GM19397 (cell line): ENCODE measurements around the gene N4BP2L2.
A peak's percentile ranks its signal among the peaks of the same experiment; 100 is the strongest.

Source experiments
- ATAC-seq: cut with Tn5 transposase; IDR thresholded peaks from one replicate; pipeline ENCODE4 v1.9.1; 2021; ENCODE audit warnings: mild to moderate bottlenecking, moderate library complexity; ENCODE audit not compliant: unreplicated experiment

N4BP2L2 gene

DNA sequence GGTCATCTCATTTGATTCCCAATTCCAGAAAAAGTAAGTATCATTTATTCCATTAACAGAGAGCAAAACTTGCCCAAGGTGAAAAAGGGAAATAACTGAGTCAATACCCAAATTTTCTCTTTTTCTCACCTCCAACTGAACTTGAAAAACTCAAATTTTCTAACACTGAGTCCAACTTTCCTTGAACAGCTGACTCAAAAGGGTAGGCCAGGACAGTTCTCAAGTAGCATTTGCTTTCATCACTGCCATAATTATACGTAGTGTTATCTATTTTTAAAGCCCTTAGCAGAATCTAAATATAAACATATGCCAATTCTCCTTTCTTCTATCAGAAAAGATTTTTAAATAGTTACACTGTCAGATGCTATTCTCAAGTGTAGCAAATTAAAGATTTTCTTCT lies 3.5 kb downstream of the N4BP2L2 start:
- no peak for ATAC-seq

- ATAC-seq = no peak
These were observed 7.7 kb downstream of the N4BP2L2 start for GRCh38 chr13:32530841-32531253.

DNA sequence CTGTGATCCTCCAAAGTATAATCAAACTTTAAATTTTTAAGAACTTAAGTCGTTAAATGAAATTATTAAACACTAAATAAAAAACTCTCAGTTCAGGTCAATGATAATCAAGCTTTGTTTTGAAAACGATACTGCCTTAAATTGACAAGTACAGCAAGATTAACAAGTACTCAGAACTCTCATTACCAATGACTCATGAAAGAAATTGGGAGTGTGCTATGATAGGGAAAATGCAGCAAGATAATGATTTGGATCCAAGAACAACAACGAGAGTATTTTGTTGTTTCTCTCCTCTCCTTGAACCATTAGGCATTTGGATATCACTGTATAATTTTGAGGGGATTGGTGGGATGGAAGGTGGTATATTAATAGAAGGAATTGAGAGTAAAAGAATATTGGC lies 10.2 kb downstream of the N4BP2L2 start:
- ATAC-seq = no peak

DNA sequence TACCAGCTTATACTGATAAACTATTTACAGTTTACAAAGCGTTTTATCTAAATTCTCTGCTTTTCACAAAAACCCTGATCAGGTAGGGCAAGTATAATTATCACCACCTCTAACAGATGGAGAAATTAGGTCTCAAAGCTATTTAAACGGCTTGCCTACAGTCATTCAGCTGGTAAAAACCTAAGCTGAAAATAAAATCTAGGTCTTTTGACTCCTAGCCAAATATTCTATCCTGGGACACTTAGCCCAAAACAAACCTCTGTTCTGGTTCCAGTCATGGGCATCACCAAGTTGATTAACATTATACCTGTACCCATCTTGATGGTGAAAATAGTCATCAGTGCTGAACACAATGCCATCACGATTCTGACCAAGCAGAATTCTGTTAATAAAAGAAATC lies 11.4 kb downstream of the N4BP2L2 start:
- ATAC-seq = no peak

DNA sequence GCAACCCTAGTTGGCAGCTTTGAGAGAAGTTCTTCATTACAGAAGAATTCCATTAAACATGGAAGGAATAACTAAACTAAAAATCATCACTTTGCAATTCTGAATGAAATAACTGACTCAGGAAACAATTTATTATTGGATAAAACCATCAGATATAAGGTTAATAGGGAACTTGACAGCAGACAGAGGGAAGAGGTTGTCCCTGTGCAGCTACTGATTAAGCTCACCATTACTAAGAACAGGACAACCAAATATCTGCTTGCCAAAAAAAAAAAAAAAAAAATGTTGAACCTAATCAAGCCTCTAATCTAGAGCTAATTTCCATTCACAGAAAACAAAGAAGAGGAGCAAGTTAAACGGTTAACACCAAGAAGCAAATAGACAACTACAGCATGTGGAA lies 12.8 kb downstream of the N4BP2L2 start:
- ATAC-seq = no peak

GRCh38 chr13:32515246-32515645 lies 23.3 kb downstream of the N4BP2L2 start:
- no peak for ATAC-seq

GRCh38 chr13:32511482-32511881 lies 27.1 kb downstream of the N4BP2L2 start:
- ATAC-seq = no peak

GRCh38 chr13:32504876-32505275 lies 33.7 kb downstream of the N4BP2L2 start:
- no peak for ATAC-seq

DNA sequence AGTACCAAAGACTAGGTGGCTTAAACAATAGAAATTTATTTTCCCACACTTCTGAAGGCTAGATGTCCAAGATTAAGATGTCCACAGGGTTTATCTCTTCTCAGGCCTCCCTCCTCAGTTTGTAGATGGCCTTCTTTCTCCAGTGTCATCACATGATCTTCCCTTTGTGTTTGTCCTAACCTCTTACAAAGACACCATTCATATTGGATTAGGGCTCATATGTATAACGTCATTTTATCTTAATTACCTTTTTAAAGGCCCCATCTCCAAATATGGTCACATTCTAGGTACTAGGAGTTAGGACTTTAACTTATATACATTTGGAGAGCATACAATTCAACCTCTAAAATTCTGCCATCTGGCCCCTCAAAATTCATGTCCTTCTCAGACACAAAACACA lies 34.3 kb downstream of the N4BP2L2 start:
- no peak for ATAC-seq

- no peak for ATAC-seq
These were observed 34.9 kb downstream of the N4BP2L2 start for GRCh38 chr13:32503727-32504126.

GRCh38 chr13:32501064-32501463 lies 37.5 kb downstream of the N4BP2L2 start:
- ATAC-seq = no peak

GRCh38 chr13:32499538-32500210 lies 38.9 kb downstream of the N4BP2L2 start:
- no peak for ATAC-seq

- no peak for ATAC-seq
These were observed 41.0 kb downstream of the N4BP2L2 start for GRCh38 chr13:32497589-32497988.

DNA sequence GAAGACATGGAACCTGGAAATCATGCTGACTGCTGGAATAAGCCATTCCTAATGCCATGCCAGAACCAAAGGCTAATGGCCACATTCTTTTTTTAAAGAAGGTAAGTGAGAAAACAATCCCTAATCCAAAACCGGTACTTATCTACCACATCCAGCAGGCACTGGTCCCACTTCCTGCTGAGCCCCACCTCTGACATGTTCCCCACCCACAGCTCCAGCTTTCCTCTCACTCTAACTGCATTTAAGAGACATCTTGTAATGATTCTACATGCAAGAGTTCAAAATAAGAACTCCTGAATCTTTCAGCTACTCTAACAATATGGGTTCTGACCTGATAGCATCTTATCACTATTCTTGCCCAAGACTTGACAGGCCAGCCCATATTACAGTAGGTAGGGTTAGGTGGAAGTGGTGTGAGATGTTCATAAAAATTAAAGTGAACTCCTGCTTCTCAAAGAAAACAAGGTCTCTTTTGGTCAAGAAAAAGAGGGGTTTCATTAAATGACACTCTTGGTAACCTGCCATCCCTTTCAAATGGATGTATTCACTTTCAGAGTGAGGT lies 41.9 kb downstream of the N4BP2L2 start:
- no peak for ATAC-seq

DNA sequence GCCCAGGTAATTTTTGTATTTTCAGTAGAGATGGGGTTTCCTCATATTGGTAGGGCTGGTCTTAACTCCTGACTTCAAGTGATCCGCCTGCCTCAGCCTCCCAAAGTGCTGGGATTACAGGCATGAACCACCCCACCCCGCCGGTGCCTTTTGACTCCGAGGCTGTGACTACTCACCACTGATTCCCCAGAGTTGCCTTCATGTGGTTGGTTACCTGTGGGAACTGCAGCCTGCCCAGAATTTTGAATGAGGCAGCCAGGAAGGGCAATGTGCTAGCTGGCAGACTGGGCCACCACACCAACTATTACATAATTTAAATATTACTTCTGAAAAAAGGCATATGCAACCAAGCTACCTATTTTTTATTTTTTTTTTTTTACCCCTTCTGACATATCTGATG lies 42.8 kb downstream of the N4BP2L2 start:
- ATAC-seq = no peak

DNA sequence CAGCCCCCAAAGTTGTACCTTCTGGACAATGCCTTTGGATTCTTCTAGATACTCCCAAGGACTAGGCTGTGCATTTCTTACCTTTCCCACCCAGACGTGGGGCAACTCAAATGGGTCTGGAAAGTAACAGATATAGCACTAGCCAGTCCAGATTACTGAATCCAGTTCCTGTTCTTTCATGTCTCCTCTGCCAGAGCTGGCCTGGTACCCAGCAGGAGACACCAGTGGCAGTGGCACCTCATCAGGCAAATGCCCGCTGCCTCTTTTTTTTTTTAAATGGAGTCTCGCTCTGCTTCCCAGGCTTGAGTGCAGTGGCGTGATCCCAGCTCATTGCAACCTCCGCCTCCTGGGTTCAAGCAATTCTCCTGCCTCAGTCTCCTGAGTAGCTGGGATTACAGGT lies 43.2 kb downstream of the N4BP2L2 start:
- no peak for ATAC-seq

DNA sequence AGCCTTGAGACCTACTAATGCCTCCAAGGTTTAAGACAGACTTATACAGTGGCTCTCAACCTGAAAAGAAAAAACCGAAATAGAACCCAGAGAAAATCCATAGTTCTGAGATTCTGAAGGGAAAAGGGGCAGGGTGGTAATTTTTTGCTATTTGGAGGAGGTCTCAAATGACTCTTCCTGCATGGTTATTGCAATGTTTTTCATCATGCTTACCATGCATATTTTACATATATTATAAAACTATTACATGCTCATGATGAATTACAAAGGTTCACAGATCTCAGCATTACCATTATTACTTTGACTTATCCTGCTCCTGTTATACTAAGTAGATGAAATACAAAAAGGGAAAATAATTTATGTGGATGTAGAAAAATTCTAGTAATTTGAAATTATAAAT lies 47.6 kb downstream of the N4BP2L2 start:
- no peak for ATAC-seq

- ATAC-seq = no peak
These were observed 61.7 kb downstream of the N4BP2L2 start for GRCh38 chr13:32476892-32477291.

DNA sequence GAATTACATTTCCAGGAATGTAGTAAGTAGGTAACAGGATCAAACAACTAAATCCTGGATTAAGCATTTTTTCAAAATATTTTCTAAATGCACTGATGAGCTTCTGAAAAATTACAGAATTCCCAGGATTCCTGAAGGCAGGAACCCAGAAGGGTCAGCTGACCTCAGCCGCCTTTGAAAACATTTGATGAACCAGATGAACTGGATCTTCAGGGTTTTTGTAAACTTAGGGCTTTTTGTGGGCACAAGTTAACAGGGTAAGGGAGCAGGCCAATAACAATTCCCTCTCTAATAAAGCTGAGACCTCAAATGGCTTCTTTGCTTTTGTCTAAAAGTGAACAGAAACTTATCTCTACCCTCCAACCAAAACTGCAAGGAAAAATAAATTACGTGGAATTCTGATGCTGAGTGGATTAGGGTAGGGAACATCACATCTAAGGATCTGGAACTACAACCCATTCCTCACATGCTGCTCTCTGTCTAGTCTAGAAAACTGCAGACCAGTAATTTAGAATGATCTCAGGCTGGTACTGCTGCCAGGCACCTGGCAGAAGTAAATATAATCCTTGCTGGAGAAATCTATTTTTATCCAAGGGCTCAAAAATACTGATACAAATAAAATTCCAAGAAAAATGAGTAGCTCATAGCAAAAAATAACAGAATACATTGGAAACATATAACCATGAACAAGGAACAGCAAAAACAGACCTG lies 62.4 kb downstream of the N4BP2L2 start:
- no peak for ATAC-seq

GRCh38 chr13:32474999-32475792 lies 63.4 kb downstream of the N4BP2L2 start:
- no peak for ATAC-seq

DNA sequence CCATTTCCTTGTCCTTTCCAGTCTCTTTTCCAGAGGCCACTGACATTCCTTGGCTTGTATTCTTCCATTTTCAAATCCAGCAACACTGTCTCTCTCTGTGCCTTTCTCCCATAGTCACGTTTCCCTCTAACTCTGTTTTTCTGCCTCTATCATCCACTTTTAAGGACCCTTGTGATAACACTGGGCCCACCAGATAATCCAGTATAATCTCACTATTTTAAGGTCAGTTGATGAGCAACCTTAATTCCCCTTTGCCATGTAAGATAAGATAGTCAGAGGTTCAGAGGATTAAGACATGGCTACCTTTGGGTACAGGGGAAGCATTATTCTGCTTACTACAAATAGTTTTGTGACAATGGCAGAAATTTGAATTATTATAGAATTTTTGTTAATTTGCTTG lies 64.9 kb downstream of the N4BP2L2 start:
- ATAC-seq = no peak

DNA sequence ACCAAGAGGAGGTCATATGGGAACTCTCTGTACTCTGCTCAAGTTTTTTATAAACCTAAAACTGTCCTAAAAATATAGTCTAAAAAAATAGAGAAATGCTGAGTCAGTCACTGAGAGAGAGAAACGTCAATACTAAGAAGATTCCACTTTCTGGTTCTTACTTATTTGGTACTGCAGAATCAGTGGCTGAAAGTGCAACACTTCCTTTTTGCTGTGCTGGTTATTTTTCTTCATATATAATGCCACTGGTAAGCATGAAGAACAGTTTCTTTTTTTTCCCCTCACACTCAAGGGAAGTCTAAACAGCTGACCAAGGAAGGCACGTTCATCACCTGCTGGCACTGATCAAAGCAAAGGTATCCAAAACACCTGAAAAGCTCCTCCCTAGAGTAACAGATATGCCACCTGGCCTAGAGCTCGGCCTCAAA lies 66.4 kb downstream of the N4BP2L2 start:
- peak; percentile 57 for ATAC-seq
